ENCODE data around the gene HIVEP3. TPM values are rescaled to one million over a fixed set of nuclear protein-coding genes. Genes with fewer than 3 reads are reported as not detected.

Gene HIVEP3
- total and polyA plus RNA-seq, 2 of the 13 experiments (the other 11 are each of a cell fraction or from before 2014, with no cell fraction given), result 0.05 TPM; not detected in 1

DNA sequence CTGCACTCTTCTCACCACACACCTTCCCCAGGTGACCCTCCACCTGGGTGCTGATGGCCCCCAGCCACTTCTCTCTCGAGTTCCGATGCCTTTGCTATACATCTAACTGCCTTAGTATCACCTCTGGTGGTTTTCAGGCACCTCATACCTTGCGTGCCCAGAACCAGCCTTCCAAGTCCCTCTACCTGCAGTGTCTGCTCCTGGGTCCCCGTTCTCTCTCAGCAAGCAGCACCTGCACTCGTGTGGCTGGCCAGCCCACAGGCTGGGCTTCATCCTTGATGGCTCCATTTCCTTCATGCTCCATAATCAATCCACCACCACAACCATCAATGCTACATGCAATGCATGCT is 385.0 kb downstream of the HIVEP3 start:
- FAIRE-seq (no peak), DNase-seq (ENCODE audit: low spot score) (no peak), ATAC-seq (no peak)
- Histone ChIP-seq H3K27ac (ENCODE audit: extremely low read length, insufficient read depth, low read length) (no peak overlapping the region), H3K4me2 (ENCODE audit: low read depth, low read length) (no peak overlapping the region), H3K4me3 (replicated peaks in 1 of 3; ENCODE audit: insufficient read depth in 1 of 3, low read depth in 2 of 3, low read length in 3 of 3) (no peak overlapping the region), H3K9ac (ENCODE audit: insufficient read depth, low read depth, low read length) (no peak overlapping the region), H4K20me1 (ENCODE audit: insufficient read depth, low read length) (no peaks in the 10 kb centered on the region), H3K4me1 (ENCODE audit: insufficient read depth, low read length) (no peaks in the 10 kb centered on the region), H3K9me3 (ENCODE audit: low read length) (peaks cover 4% of the 10 kb centered on the region), H3K27me3 (ENCODE audit: control insufficient read depth in 1 of 2, insufficient read depth in 2 of 2, low read length in 2 of 2) (peaks cover 8 to 35% of the 10 kb centered on the region in 2 experiments; a peak in 4 of 5 replicates), H3K79me2 (ENCODE audit: insufficient read depth, low read length) (no peaks in the 10 kb centered on the region), H3K36me3 (replicated peaks in 1 of 2; ENCODE audit: control insufficient read depth in 1 of 2, insufficient read depth in 2 of 2, low read length in 2 of 2) (no peaks in the 10 kb centered on the region), H2AFZ (ENCODE audit: low read length) (no peak overlapping the region)
- in situ Hi-C loops (cut with HindIII; ENCODE audit: extremely low pct_ligation_motif_present, low pct_unique_long_range_greater_than_20kb), result no loop called here
- POLR2A ChIA-PET, result no interaction called here
- intact Hi-C loops (cut with micrococcal nuclease; ENCODE audit: unreplicated experiment), result no loop called here
- 5% methylated on average over 5 of the region's 5 CpGs for WGBS (ENCODE audit: low lambda C conversion rate)
- TF ChIP-seq ETV6 (CRISPR knock-in tag; conservative IDR thresholded peaks at IDR 0.05), result no peak
- TF ChIP-seq ZNF18 (CRISPR knock-in tag; IDR thresholded peaks at IDR 0.05; ENCODE audit: insufficient replicate concordance), result no peak
- no peak for TF ChIP-seq POLR2AphosphoS5 (IDR thresholded peaks at IDR 0.05; ENCODE audit: low read depth, low read length)
- TF ChIP-seq LCORL (IDR thresholded peaks at IDR 0.05), result no peak
- no peak for TF ChIP-seq LCORL (CRISPR knock-in tag; IDR thresholded peaks at IDR 0.05)
- TF ChIP-seq JDP2 (CRISPR knock-in tag; IDR thresholded peaks at IDR 0.05; ENCODE audit: borderline replicate concordance), result no peak
- TF ChIP-seq ZNF235 (CRISPR knock-in tag; IDR thresholded peaks at IDR 0.05; ENCODE audit: borderline replicate concordance), result no peak
- BruUV-seq (replicated peaks), result no TSS peak
- CTCF ChIA-PET (ENCODE audit: low intra/inter-chr PET ratio, low total read pairs), result no interaction called here

GRCh38 chr1:41533016-41533730 is 385.5 kb downstream of the HIVEP3 start:
- no peak overlapping the region for H3K9ac ChIP-seq (ENCODE audit: insufficient read depth, low read depth, low read length)
- ChIA-PET CTCF (ENCODE audit: low intra/inter-chr PET ratio, low total read pairs) (no interaction called here), POLR2A (no interaction called here)
- peaks cover 5% of the 10 kb centered on the region for H3K9me3 ChIP-seq (ENCODE audit: low read length)
- no peak overlapping the region for H3K4me2 ChIP-seq (ENCODE audit: low read depth, low read length)
- no peak for ATAC-seq
- BruUV-seq (replicated peaks), result no TSS peak
- no peak overlapping the region for H2AFZ ChIP-seq (ENCODE audit: low read length)
- DNase-seq (ENCODE audit: low spot score), result no peak
- H3K4me3 ChIP-seq (replicated peaks in 1 of 3; ENCODE audit: insufficient read depth in 1 of 3, low read depth in 2 of 3, low read length in 3 of 3), result no peak overlapping the region
- in situ Hi-C loops (cut with HindIII; ENCODE audit: extremely low pct_ligation_motif_present, low pct_unique_long_range_greater_than_20kb), result no loop called here
- no peaks in the 10 kb centered on the region for H4K20me1 ChIP-seq (ENCODE audit: insufficient read depth, low read length)
- H3K27me3 ChIP-seq (ENCODE audit: control insufficient read depth in 1 of 2, insufficient read depth in 2 of 2, low read length in 2 of 2), result peaks cover 7 to 32% of the 10 kb centered on the region in 2 experiments; a peak in 4 of 5 replicates
- no peak for FAIRE-seq
- no peaks in the 10 kb centered on the region for H3K4me1 ChIP-seq (ENCODE audit: insufficient read depth, low read length)
- no peaks in the 10 kb centered on the region for H3K79me2 ChIP-seq (ENCODE audit: insufficient read depth, low read length)
- no peaks in the 10 kb centered on the region for H3K36me3 ChIP-seq (replicated peaks in 1 of 2; ENCODE audit: control insufficient read depth in 1 of 2, insufficient read depth in 2 of 2, low read length in 2 of 2)
- 6% methylated on average over 8 of the region's 12 CpGs for WGBS (ENCODE audit: low lambda C conversion rate)
- intact Hi-C loops (cut with micrococcal nuclease; ENCODE audit: unreplicated experiment), result no loop called here
- H3K27ac ChIP-seq (ENCODE audit: extremely low read length, insufficient read depth, low read length), result no peak overlapping the region
- no peak for TF ChIP-seq GMEB1 (CRISPR knock-in tag; IDR thresholded peaks at IDR 0.05; ENCODE audit: borderline replicate concordance)
- TF ChIP-seq, protein P1, sequence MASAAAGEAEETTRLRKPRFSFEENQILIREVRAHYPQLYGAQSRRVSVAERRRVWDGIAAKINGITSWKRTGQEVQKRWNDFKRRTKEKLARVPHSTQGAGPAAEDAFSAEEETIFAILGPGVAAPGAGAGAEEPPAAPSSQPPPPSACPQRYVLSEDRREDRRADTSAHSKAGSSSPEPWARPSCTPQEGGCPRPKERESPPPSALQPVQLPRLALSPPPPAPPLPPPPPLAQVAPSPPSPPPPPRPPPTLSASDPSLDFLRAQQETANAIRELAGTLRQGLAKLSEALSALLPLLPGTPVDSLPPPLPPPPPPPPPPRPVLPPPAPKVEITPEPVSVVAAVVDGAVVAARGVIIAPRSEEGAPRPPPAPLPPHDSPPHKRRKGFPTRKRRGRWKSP (CRISPR knock-in tag; IDR thresholded peaks at IDR 0.05), result no peak

All from HepG2 (cell line).